NCI-H774 (cell line): ENCODE results near the gene CACHD1.
A peak's percentile ranks its signal among the peaks of the same experiment; 100 is the strongest.

Experiments
- DNase-seq: peaks from one replicate; lab custom pipeline; 2025; lab: John Stamatoyannopoulos, UW

CACHD1 gene

GRCh38 chr1:64469977-64470664 lies at the start of gene CACHD1:
TSS of gene CACHD1 (plus strand) at chr1:64470129. CDS start at chr1:64470745, 616 bp downstream.
- DNase-seq: peak; percentile 65

GRCh38 chr1:64421377-64421776 lies 48.6 kb upstream of the CACHD1 start:
- DNase-seq: no peak

GRCh38 chr1:64423526-64423925 lies 46.4 kb upstream of the CACHD1 start:
- DNase-seq: no peak

GRCh38 chr1:64424412-64424811 lies 45.5 kb upstream of the CACHD1 start:
- no peak for DNase-seq

GRCh38 chr1:64425521-64425920 lies 44.4 kb upstream of the CACHD1 start:
- DNase-seq: no peak

- DNase-seq: no peak
Observed at GRCh38 chr1:64426681-64427080, 43.2 kb upstream of the CACHD1 start.

- DNase-seq: no peak
Observed at GRCh38 chr1:64427879-64428278, 42.0 kb upstream of the CACHD1 start.

- no peak for DNase-seq
Observed at GRCh38 chr1:64433308-64433707, 36.6 kb upstream of the CACHD1 start.

- no peak for DNase-seq
Observed at GRCh38 chr1:64433747-64434146, 36.2 kb upstream of the CACHD1 start.

GRCh38 chr1:64435000-64435399 lies 34.9 kb upstream of the CACHD1 start:
- DNase-seq: no peak

GRCh38 chr1:64437453-64437852 lies 32.5 kb upstream of the CACHD1 start:
- no peak for DNase-seq

- DNase-seq: no peak
Observed at GRCh38 chr1:64440183-64440826, 29.6 kb upstream of the CACHD1 start.

GRCh38 chr1:64451440-64451839 lies 18.5 kb upstream of the CACHD1 start:
- DNase-seq: no peak

GRCh38 chr1:64453688-64454087 lies 16.2 kb upstream of the CACHD1 start:
- no peak for DNase-seq

- no peak for DNase-seq
Observed at GRCh38 chr1:64458915-64459314, 11.0 kb upstream of the CACHD1 start.

- DNase-seq: no peak
Observed at GRCh38 chr1:64459743-64460142, 10.2 kb upstream of the CACHD1 start.

- no peak for DNase-seq
Observed at GRCh38 chr1:64466033-64466432, 3.9 kb upstream of the CACHD1 start.

GRCh38 chr1:64469116-64469976 lies 583 bp upstream of the CACHD1 start:
- no peak for DNase-seq

- no peak for DNase-seq
Observed at GRCh38 chr1:64470665-64471217, 812 bp downstream of the CACHD1 start.

- peak; percentile 25 for DNase-seq
Observed at GRCh38 chr1:64471218-64472039, 1.5 kb downstream of the CACHD1 start.

GRCh38 chr1:64472040-64472376 lies 2.1 kb downstream of the CACHD1 start:
- DNase-seq: no peak

- no peak for DNase-seq
Observed at GRCh38 chr1:64472805-64473204, 2.9 kb downstream of the CACHD1 start.
